Hematopoietic multipotent progenitor cell treated with erythropoietin and hydrocortisone succinate and interleukin-3 and kit ligand, for 4 days (in vitro differentiated cells): ENCODE data around the gene HPS5.
"Not testable (repeated sequence)": the region's sequence is repeated elsewhere in the genome, so short reads cannot be mapped to it uniquely, and the experiment has no call there.

Experiments used
- DNase-seq: peaks from one replicate; pipeline ENCODE4 v3.0.0-alpha.2; 2015

HPS5 gene

GRCh38 chr11:18321969-18322711 is at the start of gene HPS5, which contains the start of gene GTF2H1:
HPS5 (minus strand) TSS chr11:18322140; CDS start chr11:18317858, 4,282 bp downstream.
GTF2H1 (plus strand) TSS chr11:18322567; CDS start chr11:18333075, 10,508 bp downstream.
- peak; percentile 99 for DNase-seq

- peak; percentile 61 for DNase-seq
These were observed 49.3 kb upstream of the HPS5 start for GRCh38 chr11:18371279-18371678.

- DNase-seq: no peak
These were observed 47.5 kb upstream of the HPS5 start for GRCh38 chr11:18369398-18369797.

- DNase-seq: no peak
These were observed 46.3 kb upstream of the HPS5 start for GRCh38 chr11:18368221-18368620.

- DNase-seq: no peak
These were observed 45.5 kb upstream of the HPS5 start for GRCh38 chr11:18367431-18367830.

- DNase-seq: peak; percentile 66
These were observed 44.3 kb upstream of the HPS5 start for GRCh38 chr11:18366286-18366685.

- peak; percentile 42 for DNase-seq
These were observed 43.8 kb upstream of the HPS5 start for GRCh38 chr11:18365741-18366140.

GRCh38 chr11:18364495-18365073 is 42.6 kb upstream of the HPS5 start:
- no peak for DNase-seq

GRCh38 chr11:18361154-18361553 is 39.2 kb upstream of the HPS5 start:
- no peak for DNase-seq

GRCh38 chr11:18358646-18359045 is 36.7 kb upstream of the HPS5 start:
- no peak for DNase-seq

- DNase-seq: no peak
These were observed 30.6 kb upstream of the HPS5 start for GRCh38 chr11:18352581-18352980.

GRCh38 chr11:18347471-18348125 is 25.7 kb upstream of the HPS5 start:
- no peak for DNase-seq

- DNase-seq: no peak
These were observed 11.0 kb upstream of the HPS5 start for GRCh38 chr11:18332891-18333290.

GRCh38 chr11:18332302-18332701 is 10.4 kb upstream of the HPS5 start:
- no peak for DNase-seq

GRCh38 chr11:18330921-18331320 is 9.0 kb upstream of the HPS5 start:
- DNase-seq: no peak

- peak; percentile 58 for DNase-seq
These were observed 7.4 kb upstream of the HPS5 start for GRCh38 chr11:18329196-18329870.

GRCh38 chr11:18324381-18324780 is 2.4 kb upstream of the HPS5 start:
- peak; percentile 70 for DNase-seq

- not testable (repeated sequence) for DNase-seq
These were observed 1.9 kb upstream of the HPS5 start for GRCh38 chr11:18323881-18324280.

- no peak for DNase-seq
These were observed 1.1 kb upstream of the HPS5 start for GRCh38 chr11:18322818-18323570.

- DNase-seq: peak; percentile 50
These were observed 367 bp downstream of the HPS5 start for GRCh38 chr11:18321578-18321968.

GRCh38 chr11:18320617-18321016 is 1.3 kb downstream of the HPS5 start:
- no peak for DNase-seq

- no peak for DNase-seq
These were observed 2.0 kb downstream of the HPS5 start for GRCh38 chr11:18319914-18320313.

GRCh38 chr11:18317551-18317950 is 4.4 kb downstream of the HPS5 start:
- no peak for DNase-seq
